Body of pancreas (tissue), 4 donors: ENCODE results near the gene MRPL11. TPM values are rescaled to one million over a fixed set of nuclear protein-coding genes. Genes with fewer than 3 reads are reported as not detected.
A peak's percentile ranks its signal among the peaks of the same experiment; 100 is the strongest.

Source experiments
- ATAC-seq: fragments of 150-250 bp; one replicate; pipeline ENCODE4 v1.9.1; 2016
- DNase-seq, 4 donors: peaks; one replicate each; pipeline ENCODE4 v3.0.0-alpha.2; 2019
- H3K27ac ChIP-seq, 4 donors: fragments of 200-600 bp; sonication (generic); 1 replicate in 3 of 4; 2 replicates in 1 of 4; pipeline versions ENCODE4 v1.5.1 to v1.6.1; 2016 to 2019; ENCODE audit warnings: mild to moderate bottlenecking in 1 of 4, mixed read lengths in 1 of 4, moderate library complexity in 1 of 4
- H3K27me3 ChIP-seq, 2 donors: fragments of 200-600 bp; sonication (generic); one replicate each; pipeline ENCODE4 v1.6.0; 2016; ENCODE audit warnings: mild to moderate bottlenecking in 1 of 2
- H3K36me3 ChIP-seq, 2 donors: fragments of 200-600 bp; sonication (generic); replicated peaks in 1 of 2; 2 replicates each; pipeline ENCODE4 v1.5.1; 2016; ENCODE audit warnings: low read depth in 2 of 2; ENCODE audit not compliant: insufficient read depth in 1 of 2
- H3K4me1 ChIP-seq: fragments of 200-600 bp; sonication (generic); one replicate; pipeline ENCODE4 v1.6.0; 2016
- H3K4me3 ChIP-seq, 2 donors: fragments of 200-600 bp; sonication (generic); 1 replicate in 1 of 2; 2 replicates in 1 of 2; pipeline ENCODE4 v1.5.1; 2016 to 2019
- H3K9me3 ChIP-seq, 3 donors: fragments of 200-600 bp; sonication (generic); 1 replicate in 2 of 3; 2 replicates in 1 of 3; pipeline ENCODE4 v1.5.1; 2016
- CTCF ChIP-seq, 7 experiments: fragments of 450-650 bp in 4 of 7; fragments of 200-600 bp in 3 of 7; sonication (generic) in 3 of 7; IDR thresholded peaks; one replicate each; pipeline ENCODE4 v1.5.1; 2016 to 2019; ENCODE audit warnings: antibody characterized with exemption in 7 of 7
- POLR2A ChIP-seq, 3 donors: fragments of 450-650 bp; IDR thresholded peaks; one replicate each; pipeline ENCODE4 v1.6.1; 2016; ENCODE audit warnings: antibody characterized with exemption in 3 of 3, mild to moderate bottlenecking in 2 of 3
- WGBS, 2 donors: methylation state at CpG; one replicate each; pipeline ENCODE4 v1.1.5; 2017; 5-methylcytosine and 5-hydroxymethylcytosine counted together
- intact Hi-C: fragments of 100-400 bp; cut with DNase I; formaldehyde crosslinking; loops from one replicate; pipeline ENCODE4 v1.15.1; 2023
- total RNA-seq, 2 donors: library from RNA; depleted of rRNA; stranded (reverse); fragments of >200 nt; gene quantifications; one replicate each; pipeline ENCODE4 v1.1.0, GENCODE V29; 2016

The MRPL11 gene
- total RNA-seq, 2 donors from 2014 or later, result 20.8 to 22.1 TPM

- H3K9me3 ChIP-seq, result no peaks in the 10 kb centered on the region
- WGBS, 2 donors, result 49 to 57% methylated on average over 4 of the region's 4 CpGs
- no peaks in the 10 kb centered on the region for H3K27me3 ChIP-seq
- peaks cover 6% of the 10 kb centered on the region for H3K4me1 ChIP-seq
- H3K36me3 ChIP-seq, result no peaks in the 10 kb centered on the region
- TF ChIP-seq CTCF (IDR thresholded peaks at IDR 0.05), result no peak
- TF ChIP-seq POLR2A (IDR thresholded peaks at IDR 0.05), result no peak
- H3K27ac ChIP-seq, result no peak overlapping the region
- DNase-seq (no peak), ATAC-seq (no peak)
- H3K4me3 ChIP-seq, result no peak overlapping the region
- intact Hi-C loops, result no loop called here
Measured at GRCh38 chr11:66411323-66411722, 27.3 kb downstream of the MRPL11 start.

- Histone ChIP-seq H3K27ac (no peak overlapping the region), H3K36me3 (no peaks in the 10 kb centered on the region), H3K9me3 (no peaks in the 10 kb centered on the region), H3K4me1 (peaks cover 6% of the 10 kb centered on the region), H3K4me3 (no peak overlapping the region), H3K27me3 (no peaks in the 10 kb centered on the region)
- DNase-seq (no peak), ATAC-seq (no peak)
- intact Hi-C loops, result no loop called here
- TF ChIP-seq CTCF (IDR thresholded peaks at IDR 0.05) (no peak), POLR2A (IDR thresholded peaks at IDR 0.05) (no peak)
- WGBS, 2 donors, result 59% methylated on average over 7 of the region's 12 CpGs; no CpG with 5 or more reads in 1 of the 2 donors
Measured at GRCh38 chr11:66410191-66410590, 28.5 kb downstream of the MRPL11 start.

GRCh38 chr11:66409226-66409625 is 29.4 kb downstream of the MRPL11 start:
- Histone ChIP-seq H3K4me3 (no peak overlapping the region), H3K27me3 (no peaks in the 10 kb centered on the region), H3K36me3 (no peaks in the 10 kb centered on the region), H3K9me3 (no peaks in the 10 kb centered on the region), H3K4me1 (peaks cover 6% of the 10 kb centered on the region), H3K27ac (no peak overlapping the region)
- DNase-seq (no peak), ATAC-seq (no peak)
- 23 to 39% methylated on average over 6 to 10 of the region's 15 CpGs for WGBS, 2 donors
- intact Hi-C loops, result no loop called here
- TF ChIP-seq CTCF (IDR thresholded peaks at IDR 0.05), result no peak
- TF ChIP-seq POLR2A (IDR thresholded peaks at IDR 0.05), result no peak

GRCh38 chr11:66408488-66409214 is 30.0 kb downstream of the MRPL11 start:
- peak; percentile 93 for ATAC-seq
- Histone ChIP-seq H3K9me3 (no peaks in the 10 kb centered on the region), H3K4me3 (no peak overlapping the region), H3K4me1 (peaks cover 6% of the 10 kb centered on the region), H3K27ac (no peak overlapping the region), H3K27me3 (no peaks in the 10 kb centered on the region), H3K36me3 (no peaks in the 10 kb centered on the region)
- intact Hi-C loops, result no loop called here
- 0 to 1% methylated on average over 2 to 61 of the region's 63 CpGs for WGBS, 2 donors
- TF ChIP-seq POLR2A (IDR thresholded peaks at IDR 0.05) (no peak), CTCF (IDR thresholded peaks at IDR 0.05) (peak; percentile 99 to 100 (median 100))
- peak; percentile 87 to 91 (median 88) for DNase-seq

GRCh38 chr11:66407651-66408050 is 31.0 kb downstream of the MRPL11 start:
- no peak for ATAC-seq
- intact Hi-C loops, result no loop called here
- Histone ChIP-seq H3K27me3 (no peaks in the 10 kb centered on the region), H3K27ac (no peak overlapping the region), H3K36me3 (no peaks in the 10 kb centered on the region), H3K4me1 (peaks cover 6% of the 10 kb centered on the region), H3K9me3 (no peaks in the 10 kb centered on the region), H3K4me3 (no peak overlapping the region)
- TF ChIP-seq POLR2A (IDR thresholded peaks at IDR 0.05), result no peak
- no peak for TF ChIP-seq CTCF (IDR thresholded peaks at IDR 0.05)
- no peak for DNase-seq
- WGBS, 2 donors, result 42 to 46% methylated on average over 5 of the region's 5 CpGs
